ENCODE data around the gene SPATA6. TPM values are rescaled to one million over a fixed set of nuclear protein-coding genes. Genes with fewer than 3 reads are reported as not detected.
"Not testable (repeated sequence)": the region's sequence is repeated elsewhere in the genome, so short reads cannot be mapped to it uniquely, and the experiment has no call there.

SPATA6 gene
- total RNA-seq, 1 donor from 2014 or later: 4.6 TPM

GRCh38 chr1:48448932-48449331 lies 23.1 kb downstream of the SPATA6 start:
- no peak overlapping the region for H3K4me3 ChIP-seq (ENCODE audit: low read depth, low read length)
- TF ChIP-seq, protein P1, sequence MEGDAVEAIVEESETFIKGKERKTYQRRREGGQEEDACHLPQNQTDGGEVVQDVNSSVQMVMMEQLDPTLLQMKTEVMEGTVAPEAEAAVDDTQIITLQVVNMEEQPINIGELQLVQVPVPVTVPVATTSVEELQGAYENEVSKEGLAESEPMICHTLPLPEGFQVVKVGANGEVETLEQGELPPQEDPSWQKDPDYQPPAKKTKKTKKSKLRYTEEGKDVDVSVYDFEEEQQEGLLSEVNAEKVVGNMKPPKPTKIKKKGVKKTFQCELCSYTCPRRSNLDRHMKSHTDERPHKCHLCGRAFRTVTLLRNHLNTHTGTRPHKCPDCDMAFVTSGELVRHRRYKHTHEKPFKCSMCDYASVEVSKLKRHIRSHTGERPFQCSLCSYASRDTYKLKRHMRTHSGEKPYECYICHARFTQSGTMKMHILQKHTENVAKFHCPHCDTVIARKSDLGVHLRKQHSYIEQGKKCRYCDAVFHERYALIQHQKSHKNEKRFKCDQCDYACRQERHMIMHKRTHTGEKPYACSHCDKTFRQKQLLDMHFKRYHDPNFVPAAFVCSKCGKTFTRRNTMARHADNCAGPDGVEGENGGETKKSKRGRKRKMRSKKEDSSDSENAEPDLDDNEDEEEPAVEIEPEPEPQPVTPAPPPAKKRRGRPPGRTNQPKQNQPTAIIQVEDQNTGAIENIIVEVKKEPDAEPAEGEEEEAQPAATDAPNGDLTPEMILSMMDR (IDR thresholded peaks at IDR 0.05; ENCODE audit: insufficient read depth, low read length, poor library complexity, severe bottlenecking): no peak
- no peaks in the 10 kb centered on the region for H3K27me3 ChIP-seq (ENCODE audit: control insufficient read depth, insufficient read depth, low read length)
- no peak for DNase-seq (ENCODE audit: low read depth)
- H3K36me3 ChIP-seq (ENCODE audit: control insufficient read depth, insufficient read depth, low read length): no peaks in the 10 kb centered on the region

- H3K27me3 ChIP-seq (ENCODE audit: control insufficient read depth, insufficient read depth, low read length); H3K36me3 ChIP-seq (ENCODE audit: control insufficient read depth, insufficient read depth, low read length); DNase-seq (ENCODE audit: low read depth); H3K4me3 ChIP-seq (ENCODE audit: low read depth, low read length): not testable (repeated sequence)
Observed at GRCh38 chr1:48444186-48444585, 27.8 kb downstream of the SPATA6 start.

GRCh38 chr1:48442864-48443619 lies 29.0 kb downstream of the SPATA6 start:
- TF ChIP-seq, protein P1 (IDR thresholded peaks at IDR 0.05; ENCODE audit: insufficient read depth, low read length, poor library complexity, severe bottlenecking): no peak
- DNase-seq (ENCODE audit: low read depth): no peak
- Histone ChIP-seq H3K36me3 (ENCODE audit: control insufficient read depth, insufficient read depth, low read length) (no peaks in the 10 kb centered on the region), H3K4me3 (ENCODE audit: low read depth, low read length) (no peak overlapping the region), H3K27me3 (ENCODE audit: control insufficient read depth, insufficient read depth, low read length) (no peaks in the 10 kb centered on the region)

GRCh38 chr1:48440786-48441185 lies 31.2 kb downstream of the SPATA6 start:
- H3K4me3 ChIP-seq (ENCODE audit: low read depth, low read length); H3K27me3 ChIP-seq (ENCODE audit: control insufficient read depth, insufficient read depth, low read length); DNase-seq (ENCODE audit: low read depth); H3K36me3 ChIP-seq (ENCODE audit: control insufficient read depth, insufficient read depth, low read length): not testable (repeated sequence)

- DNase-seq (ENCODE audit: low read depth): no peak
- Histone ChIP-seq H3K36me3 (ENCODE audit: control insufficient read depth, insufficient read depth, low read length) (no peaks in the 10 kb centered on the region), H3K27me3 (ENCODE audit: control insufficient read depth, insufficient read depth, low read length) (no peaks in the 10 kb centered on the region), H3K4me3 (ENCODE audit: low read depth, low read length) (no peak overlapping the region)
- TF ChIP-seq, protein P1 (IDR thresholded peaks at IDR 0.05; ENCODE audit: insufficient read depth, low read length, poor library complexity, severe bottlenecking): no peak
Observed at GRCh38 chr1:48439380-48439779, 32.6 kb downstream of the SPATA6 start.

DNA sequence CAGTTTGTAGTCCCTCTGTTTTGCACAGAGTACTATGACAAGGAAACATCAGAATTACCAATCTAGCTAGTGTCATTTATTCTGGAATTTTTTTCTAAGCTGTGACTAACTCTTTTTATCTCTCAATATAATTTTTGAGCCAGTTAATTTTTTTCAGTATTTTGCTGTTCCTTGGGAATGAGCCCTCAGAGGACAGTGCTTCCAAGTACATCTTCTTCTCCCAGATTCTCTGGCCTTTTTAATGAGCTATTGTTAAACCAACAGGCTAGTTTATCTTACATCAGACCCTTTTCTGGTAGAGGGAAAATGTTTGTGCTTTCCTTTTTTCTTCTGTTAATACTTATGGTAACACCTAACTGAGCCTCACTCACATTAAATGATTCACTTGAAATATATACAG lies 34.6 kb downstream of the SPATA6 start:
- not testable (repeated sequence) for H3K27me3 ChIP-seq (ENCODE audit: control insufficient read depth, insufficient read depth, low read length); H3K4me3 ChIP-seq (ENCODE audit: low read depth, low read length)

DNA sequence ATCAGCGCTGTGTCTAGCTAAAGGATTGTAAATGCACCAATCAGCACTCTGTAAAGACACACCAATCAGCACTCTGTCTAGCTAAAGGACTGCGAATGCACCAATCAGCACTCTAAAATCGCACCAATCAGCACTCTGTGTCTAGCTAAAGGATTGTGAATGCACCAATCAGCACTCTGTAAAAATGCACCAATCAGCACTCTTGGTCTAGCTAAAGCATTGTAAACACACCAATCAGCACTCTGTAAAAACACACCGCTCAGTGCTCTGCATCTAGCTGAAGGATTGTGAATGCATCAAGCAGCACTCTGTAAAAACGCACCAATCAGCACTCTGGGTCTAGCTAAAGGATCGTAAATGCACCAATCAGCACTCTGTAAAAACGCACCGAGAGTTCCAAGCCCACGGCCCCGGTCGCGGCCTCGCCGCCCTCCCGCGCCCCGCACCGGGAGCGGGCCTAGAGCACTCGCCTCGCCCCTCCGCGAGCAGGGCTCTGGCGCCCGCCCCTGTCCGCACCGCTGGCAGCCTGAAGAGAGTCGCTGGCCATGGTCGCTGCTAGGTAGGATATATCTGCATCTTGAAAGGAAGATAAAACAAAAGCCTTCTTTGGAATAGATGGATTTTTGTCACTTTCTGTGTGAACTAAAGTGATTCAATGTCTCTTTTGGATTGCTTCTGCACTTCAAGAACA lies 36.5 kb downstream of the SPATA6 start:
- DNase-seq (ENCODE audit: low read depth); H3K36me3 ChIP-seq (ENCODE audit: control insufficient read depth, insufficient read depth, low read length); H3K4me3 ChIP-seq (ENCODE audit: low read depth, low read length); H3K27me3 ChIP-seq (ENCODE audit: control insufficient read depth, insufficient read depth, low read length): not testable (repeated sequence)

More for the DNA sequence above, 34.6 kb downstream of the SPATA6 start:
- not testable (repeated sequence) for DNase-seq (ENCODE audit: low read depth); H3K36me3 ChIP-seq (ENCODE audit: control insufficient read depth, insufficient read depth, low read length)

- Histone ChIP-seq H3K27me3 (ENCODE audit: control insufficient read depth, insufficient read depth, low read length) (no peaks in the 10 kb centered on the region), H3K36me3 (ENCODE audit: control insufficient read depth, insufficient read depth, low read length) (no peaks in the 10 kb centered on the region), H3K4me3 (ENCODE audit: low read depth, low read length) (no peak overlapping the region)
- TF ChIP-seq, protein P1 (IDR thresholded peaks at IDR 0.05; ENCODE audit: insufficient read depth, low read length, poor library complexity, severe bottlenecking): no peak
- no peak for DNase-seq (ENCODE audit: low read depth)
Observed at GRCh38 chr1:48430832-48431231, 41.2 kb downstream of the SPATA6 start.

Measured in kidney epithelial cell (primary cell).